Daoy (cell line): ENCODE data around the gene TMPRSS2. TPM values are rescaled to one million over a fixed set of nuclear protein-coding genes. Genes with fewer than 3 reads are reported as not detected.
A peak's percentile ranks its signal among the peaks of the same experiment; 100 is the strongest.

Source experiments
- DNase-seq: peaks from one replicate; pipeline ENCODE4 v3.0.0-alpha.2; 2015; ENCODE audit warnings: low read depth
- total RNA-seq: library from RNA; depleted of rRNA; stranded (reverse); fragments of >200 nt; shearing (Covaris generic); gene quantifications from 2 replicates; pipeline ENCODE4 v1.2.3, GENCODE V29; 2014

The TMPRSS2 gene
- total RNA-seq, 1 experiment from 2014 or later, result 9.0 TPM

- peak; percentile 85 for DNase-seq
These were observed 26.8 kb downstream of the TMPRSS2 start for GRCh38 chr21:41481191-41481590.

GRCh38 chr21:41480086-41480690, 27.8 kb downstream of the TMPRSS2 start:
- no peak for DNase-seq

- DNase-seq, result no peak
These were observed 28.3 kb downstream of the TMPRSS2 start for GRCh38 chr21:41479686-41480085.

- no peak for DNase-seq
These were observed 29.4 kb downstream of the TMPRSS2 start for GRCh38 chr21:41478319-41479177.

GRCh38 chr21:41477641-41478318, 30.2 kb downstream of the TMPRSS2 start:
- DNase-seq, result no peak

- DNase-seq, result no peak
These were observed 32.1 kb downstream of the TMPRSS2 start for GRCh38 chr21:41475714-41476420.

GRCh38 chr21:41472753-41473548, 35.0 kb downstream of the TMPRSS2 start:
- DNase-seq, result no peak

GRCh38 chr21:41470054-41470453, 37.9 kb downstream of the TMPRSS2 start:
- no peak for DNase-seq

- DNase-seq, result no peak
These were observed 41.7 kb downstream of the TMPRSS2 start for GRCh38 chr21:41466024-41466820.

GRCh38 chr21:41465176-41465781, 42.7 kb downstream of the TMPRSS2 start:
- no peak for DNase-seq

- peak; percentile 83 for DNase-seq
These were observed 47.1 kb downstream of the TMPRSS2 start for GRCh38 chr21:41460578-41461527.

GRCh38 chr21:41459884-41460534, 47.9 kb downstream of the TMPRSS2 start:
- no peak for DNase-seq

- no peak for DNase-seq
These were observed 49.4 kb downstream of the TMPRSS2 start for GRCh38 chr21:41458559-41458958.

- DNase-seq, result no peak
These were observed 49.8 kb downstream of the TMPRSS2 start for GRCh38 chr21:41458121-41458520.

- no peak for DNase-seq
These were observed 54.2 kb downstream of the TMPRSS2 start for GRCh38 chr21:41453761-41454160.

GRCh38 chr21:41453198-41453597, 54.8 kb downstream of the TMPRSS2 start:
- DNase-seq, result no peak

GRCh38 chr21:41451753-41452676, 55.9 kb downstream of the TMPRSS2 start:
- DNase-seq, result no peak
